ENCODE data around the gene VAC14.

Gene VAC14

GRCh38 chr16:70685061-70685937, 115.7 kb downstream of the VAC14 start:
- TF ChIP-seq FOXP2 (optimal IDR thresholded peaks at IDR 0.05; ENCODE audit: borderline replicate concordance, extremely low read depth, extremely low read length, insufficient read depth) (no peak), POLR2AphosphoS5 (IDR thresholded peaks at IDR 0.05; ENCODE audit: low read depth, low read length) (no peak), TAF1 (IDR thresholded peaks at IDR 0.05; ENCODE audit: borderline replicate concordance, insufficient read depth, low read length) (no peak), REST (IDR thresholded peaks at IDR 0.05; ENCODE audit: insufficient read depth in 1 of 2, low read depth in 2 of 2, low read length in 2 of 2) (no peak), SIN3A (IDR thresholded peaks at IDR 0.05; ENCODE audit: borderline replicate concordance, insufficient read depth, low read length) (no peak)

GRCh38 chr16:70684146-70685060, 116.6 kb downstream of the VAC14 start:
- no peak for TF ChIP-seq FOXP2 (optimal IDR thresholded peaks at IDR 0.05; ENCODE audit: borderline replicate concordance, extremely low read depth, extremely low read length, insufficient read depth)

- TF ChIP-seq POLR2AphosphoS5 (IDR thresholded peaks at IDR 0.05; ENCODE audit: low read depth, low read length) (no peak), TAF1 (IDR thresholded peaks at IDR 0.05; ENCODE audit: borderline replicate concordance, insufficient read depth, low read length) (no peak), SIN3A (IDR thresholded peaks at IDR 0.05; ENCODE audit: borderline replicate concordance, insufficient read depth, low read length) (no peak), FOXP2 (optimal IDR thresholded peaks at IDR 0.05; ENCODE audit: borderline replicate concordance, extremely low read depth, extremely low read length, insufficient read depth) (no peak), REST (IDR thresholded peaks at IDR 0.05; ENCODE audit: insufficient read depth in 1 of 2, low read depth in 2 of 2, low read length in 2 of 2) (no peak)
Observed at GRCh38 chr16:70683146-70683944, 117.6 kb downstream of the VAC14 start.

GRCh38 chr16:70682239-70683145, 118.5 kb downstream of the VAC14 start:
- TF ChIP-seq REST (IDR thresholded peaks at IDR 0.05; ENCODE audit: insufficient read depth in 1 of 2, low read depth in 2 of 2, low read length in 2 of 2) = no peak
- TF ChIP-seq TAF1 (IDR thresholded peaks at IDR 0.05; ENCODE audit: borderline replicate concordance, insufficient read depth, low read length) = no peak
- no peak for TF ChIP-seq FOXP2 (optimal IDR thresholded peaks at IDR 0.05; ENCODE audit: borderline replicate concordance, extremely low read depth, extremely low read length, insufficient read depth)
- TF ChIP-seq POLR2AphosphoS5 (IDR thresholded peaks at IDR 0.05; ENCODE audit: low read depth, low read length) = no peak
- TF ChIP-seq SIN3A (IDR thresholded peaks at IDR 0.05; ENCODE audit: borderline replicate concordance, insufficient read depth, low read length) = no peak
